GM18868 (cell line): ENCODE data around the gene SRMS.

ENCODE experiments used
- ATAC-seq: cut with Tn5 transposase; IDR thresholded peaks from one replicate; pipeline ENCODE4 v1.9.1; 2021; ENCODE audit warnings: mild to moderate bottlenecking, moderate library complexity; ENCODE audit not compliant: unreplicated experiment

The SRMS gene

DNA sequence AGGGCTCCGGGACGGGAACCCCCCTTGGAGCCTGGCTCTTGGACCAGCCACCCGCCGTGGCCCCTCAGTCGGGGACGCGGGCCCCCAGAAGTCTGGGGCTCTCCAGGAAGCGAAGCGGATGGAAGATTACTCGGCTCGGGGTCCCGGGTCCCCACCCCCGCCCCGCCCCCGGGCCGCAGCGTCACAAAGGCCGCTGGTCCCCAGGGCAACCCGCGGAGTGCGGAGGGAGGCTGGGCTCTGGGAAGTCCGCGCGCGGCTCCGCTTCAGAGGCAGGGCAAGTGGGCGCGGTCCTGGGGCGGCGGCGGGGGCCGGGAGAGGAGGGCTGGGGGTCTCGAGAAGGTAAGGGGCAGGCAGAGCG, 6.4 kb upstream of the SRMS start, which contains the start of gene FNDC11:
TSS of gene FNDC11 (plus strand) at position 227 of the 358 bp plus-strand sequence. CDS start 1,505 bp downstream, outside the sequence.
- peak; percentile 26 for ATAC-seq

DNA sequence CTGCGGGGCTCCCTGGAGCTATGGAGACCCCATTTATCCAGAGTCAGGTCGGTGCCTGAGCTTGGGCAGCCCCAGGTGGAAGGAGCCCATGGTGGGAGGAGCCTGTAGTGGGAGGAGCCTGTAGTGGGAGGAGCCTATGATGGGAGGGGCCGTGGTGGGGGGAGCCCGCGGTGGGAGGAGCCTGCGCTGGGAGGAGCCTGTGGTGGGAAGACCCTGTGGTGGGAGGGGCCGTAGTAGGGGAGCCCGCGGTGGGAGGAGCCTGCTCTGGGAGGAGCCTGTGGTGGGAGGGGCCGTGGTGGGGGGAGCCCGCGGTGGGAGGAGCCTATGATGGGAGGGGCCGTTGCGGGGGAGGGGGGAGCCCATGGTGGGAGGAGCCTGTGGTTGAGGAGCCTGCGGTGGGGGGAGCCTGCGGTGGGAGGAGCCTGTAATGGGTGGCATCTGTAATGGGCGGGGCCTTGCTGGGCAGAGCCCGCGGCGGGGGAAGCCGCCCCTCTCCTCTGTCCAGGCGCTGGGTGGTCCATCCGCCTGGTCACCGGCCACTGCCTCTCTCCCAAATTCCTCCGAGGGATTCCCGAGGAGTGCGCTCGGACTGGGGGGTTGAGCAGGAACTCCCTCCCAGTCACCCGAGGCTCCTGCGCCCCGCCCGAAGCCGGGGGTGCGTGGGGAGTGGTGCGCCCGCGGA, 5.8 kb upstream of the SRMS start:
- peak; percentile 38 for ATAC-seq

GRCh38 chr20:63552481-63553249, 5.1 kb upstream of the SRMS start:
- peak; percentile 32 for ATAC-seq

- no peak for ATAC-seq
These were observed 3.5 kb upstream of the SRMS start for GRCh38 chr20:63551068-63551467.

- ATAC-seq, result no peak
These were observed 2.2 kb upstream of the SRMS start for GRCh38 chr20:63549679-63550282.

DNA sequence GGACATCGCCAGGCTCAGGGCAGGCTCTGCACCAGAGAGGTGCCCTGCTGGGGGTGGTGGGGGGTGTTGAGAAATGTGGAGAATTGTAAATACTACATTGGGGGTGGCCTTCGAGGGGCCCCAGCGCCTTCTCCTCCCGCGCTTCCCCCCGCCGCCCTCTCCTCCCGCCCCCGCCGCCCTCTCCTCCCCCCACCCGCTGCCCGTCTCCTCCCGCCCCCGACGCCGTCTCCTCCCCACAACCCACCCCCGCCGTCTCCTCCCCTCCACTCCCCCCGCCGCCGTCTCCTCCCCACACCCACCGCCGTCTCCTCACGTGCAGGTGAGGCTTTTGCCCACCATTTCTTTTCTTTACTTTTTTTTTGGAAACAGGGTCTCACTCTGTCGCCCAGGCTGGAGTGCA, 1.5 kb upstream of the SRMS start:
- ATAC-seq, result no peak

- ATAC-seq, result no peak
These were observed 993 bp upstream of the SRMS start for GRCh38 chr20:63548542-63548941.

DNA sequence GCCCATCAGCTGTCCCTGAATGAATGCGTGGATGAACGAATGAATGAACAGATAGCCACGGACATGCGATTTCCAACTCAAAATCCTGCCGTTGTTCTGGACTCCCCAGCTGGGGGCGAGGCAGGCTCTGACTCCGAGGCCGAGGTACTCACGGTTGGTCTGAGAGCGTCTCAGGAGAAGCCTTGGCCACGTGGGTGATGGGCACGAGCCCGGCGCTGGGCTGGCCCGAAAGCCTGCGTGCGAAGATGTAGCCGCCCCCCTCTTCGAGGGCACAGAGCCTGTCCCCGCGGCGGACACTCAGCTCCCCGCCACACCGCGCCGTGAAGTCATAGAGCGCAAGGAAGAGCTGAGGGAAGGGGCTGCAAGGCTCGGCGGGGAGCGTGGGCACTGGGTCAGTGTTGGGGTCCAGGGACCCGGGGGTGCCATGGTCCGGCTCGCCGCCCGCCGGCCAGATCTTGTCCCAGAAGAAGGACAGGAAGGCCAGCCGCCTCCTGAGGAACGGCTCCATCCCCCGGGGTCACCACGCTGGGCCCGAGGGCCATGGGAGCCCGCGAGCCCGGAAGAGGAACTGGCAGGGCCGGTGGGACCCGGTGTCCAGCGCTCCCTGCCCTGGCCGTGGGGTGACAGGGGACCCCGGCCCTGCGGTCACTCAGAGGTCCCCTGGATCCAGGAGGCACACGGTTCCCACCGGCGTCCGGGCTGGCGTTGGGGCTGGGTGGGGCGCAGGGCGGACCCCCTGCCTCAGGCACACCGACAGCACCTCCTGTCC, 409 bp downstream of the SRMS start:
- ATAC-seq, result no peak

- no peak for ATAC-seq
These were observed 1.1 kb downstream of the SRMS start for GRCh38 chr20:63546256-63546955.

DNA sequence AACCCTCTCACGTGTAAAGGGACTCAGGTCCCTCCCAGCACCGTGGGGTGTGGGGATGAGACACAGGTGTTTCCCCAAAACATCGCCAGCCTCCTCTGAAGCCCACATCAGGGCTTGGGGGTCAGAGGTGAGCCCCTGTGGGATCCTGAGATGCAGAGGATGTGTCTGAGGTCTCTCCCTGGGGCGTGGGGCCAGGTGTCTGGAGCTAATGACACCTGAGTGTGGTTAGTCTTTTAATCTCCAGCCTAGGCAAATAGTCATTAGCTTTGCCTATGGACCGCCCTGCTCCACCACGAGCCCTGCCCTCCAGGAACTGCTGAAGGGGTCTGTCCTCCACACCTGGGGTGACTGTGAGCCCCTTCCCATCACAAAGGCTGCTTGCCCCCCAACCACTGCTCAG, 1.7 kb downstream of the SRMS start:
- ATAC-seq, result no peak

DNA sequence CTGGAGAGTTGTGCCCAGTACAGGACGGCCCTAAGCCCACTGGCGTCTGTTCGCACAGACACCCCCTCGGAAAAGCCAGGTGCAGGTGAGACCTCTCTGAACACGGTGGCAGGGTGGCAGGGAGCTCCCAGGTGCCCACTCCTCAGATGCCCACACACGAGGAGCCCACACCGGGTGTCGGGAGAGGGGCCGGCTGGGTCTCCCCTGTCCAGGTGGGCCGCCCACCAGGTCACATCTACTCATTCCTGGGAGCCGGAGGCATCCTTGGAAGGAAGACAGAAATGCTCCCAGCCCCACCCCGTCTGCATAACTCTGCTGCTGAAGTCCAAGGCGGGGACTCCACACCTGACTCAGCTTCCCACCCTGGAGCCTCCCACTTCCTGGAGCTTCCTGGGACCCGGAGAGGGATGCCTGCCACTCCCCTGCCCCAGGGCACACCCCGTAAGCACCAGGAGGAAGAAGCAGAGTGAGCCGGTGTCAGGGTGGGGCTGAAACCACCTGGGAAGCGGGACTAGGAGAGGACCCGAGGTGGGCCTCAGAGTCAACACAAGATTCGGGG, 2.5 kb downstream of the SRMS start:
- ATAC-seq, result no peak

GRCh38 chr20:63544241-63544957, 3.1 kb downstream of the SRMS start:
- ATAC-seq, result no peak

- no peak for ATAC-seq
These were observed 3.8 kb downstream of the SRMS start for GRCh38 chr20:63543733-63544132.

GRCh38 chr20:63543131-63543530, 4.4 kb downstream of the SRMS start:
- no peak for ATAC-seq

DNA sequence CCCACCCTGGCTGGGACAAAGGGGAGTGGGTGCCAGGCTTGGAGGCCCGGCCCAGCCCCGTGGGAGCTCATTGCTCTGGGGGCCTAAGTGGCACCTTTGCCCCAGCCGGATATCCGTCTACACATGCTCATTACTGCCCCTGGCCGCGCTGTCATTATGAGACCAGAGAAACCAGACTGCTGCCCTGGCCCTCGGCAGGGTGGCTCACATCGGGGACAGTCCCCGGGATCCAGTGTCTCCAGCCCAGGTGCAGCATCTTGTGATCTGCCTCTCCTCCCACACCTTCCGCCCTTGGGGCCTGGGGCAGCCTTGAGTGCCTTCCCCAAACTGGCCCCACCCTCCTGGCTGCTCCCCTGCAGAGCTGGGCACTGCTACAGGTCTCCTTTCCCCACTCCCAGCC, 4.9 kb downstream of the SRMS start:
- ATAC-seq, result peak; percentile 32

- no peak for ATAC-seq
These were observed 5.5 kb downstream of the SRMS start for GRCh38 chr20:63542031-63542559.

GRCh38 chr20:63541371-63541770, 6.2 kb downstream of the SRMS start:
- no peak for ATAC-seq

DNA sequence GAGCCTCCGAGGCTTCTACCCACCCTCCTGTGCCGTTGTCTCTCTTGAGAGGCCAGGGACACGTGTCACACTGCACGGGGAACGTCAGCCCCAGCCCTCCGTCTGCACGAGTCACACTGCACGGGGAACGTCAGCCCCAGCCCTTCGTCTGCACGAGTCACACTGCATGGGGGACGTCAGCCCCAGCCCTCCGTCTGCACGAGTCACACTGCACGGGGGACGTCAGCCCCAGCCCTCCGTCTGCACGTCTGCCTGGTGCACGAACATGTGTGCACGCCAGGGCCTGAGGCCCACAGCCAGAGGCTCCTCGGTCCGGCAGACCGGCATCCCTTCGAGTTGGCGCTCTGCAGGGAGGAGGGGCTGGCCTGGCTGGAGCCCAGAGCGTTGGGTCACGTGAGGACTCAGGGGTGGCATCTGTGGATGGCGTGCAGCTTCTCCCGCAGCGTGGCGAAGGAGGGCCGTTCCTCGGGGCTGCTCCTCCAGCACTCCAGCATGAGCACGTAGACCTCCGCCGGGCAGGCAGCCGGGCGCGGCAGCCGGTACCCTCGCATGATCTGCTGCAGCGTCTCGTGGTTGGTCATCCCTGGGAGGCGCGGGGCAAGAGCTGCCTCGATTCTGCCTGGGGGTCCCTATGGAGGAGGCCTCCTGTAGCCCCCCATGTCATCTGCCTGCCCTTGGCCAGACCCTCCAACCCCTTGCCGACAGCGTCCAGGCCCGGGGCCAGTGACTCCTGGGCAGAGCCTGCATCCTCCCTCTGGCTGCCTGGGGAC, 6.9 kb downstream of the SRMS start:
- ATAC-seq, result no peak
